GOT3 (cell line): ENCODE results near the gene ALPI.

Experiments
- DNase-seq: peaks from one replicate; lab custom pipeline; 2025; ENCODE audit warnings: mixed read lengths; lab: John Stamatoyannopoulos, UW

Gene ALPI

DNA sequence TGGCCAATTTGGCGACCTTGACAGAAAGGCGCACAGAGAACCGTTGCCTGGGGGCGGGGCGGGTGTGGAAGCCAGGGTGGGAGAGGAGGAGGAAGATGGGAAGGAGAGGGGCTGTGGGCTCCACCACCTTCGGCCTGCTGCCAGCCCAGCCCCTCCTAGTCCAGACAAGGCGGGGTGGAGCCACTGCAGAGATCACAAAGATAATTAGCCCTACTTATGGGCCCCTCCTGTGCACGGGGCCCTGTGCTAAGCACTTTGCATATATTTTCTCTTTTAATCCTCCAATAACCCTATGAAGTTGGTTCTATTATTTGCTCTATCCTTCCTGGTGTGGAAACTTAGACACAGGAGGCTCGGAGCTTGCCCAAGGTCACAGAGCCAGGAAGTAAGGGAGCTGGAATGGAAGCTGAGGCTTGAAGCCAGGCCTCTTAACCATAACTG is 45.4 kb downstream of the ALPI start:
- DNase-seq, result no peak

DNA sequence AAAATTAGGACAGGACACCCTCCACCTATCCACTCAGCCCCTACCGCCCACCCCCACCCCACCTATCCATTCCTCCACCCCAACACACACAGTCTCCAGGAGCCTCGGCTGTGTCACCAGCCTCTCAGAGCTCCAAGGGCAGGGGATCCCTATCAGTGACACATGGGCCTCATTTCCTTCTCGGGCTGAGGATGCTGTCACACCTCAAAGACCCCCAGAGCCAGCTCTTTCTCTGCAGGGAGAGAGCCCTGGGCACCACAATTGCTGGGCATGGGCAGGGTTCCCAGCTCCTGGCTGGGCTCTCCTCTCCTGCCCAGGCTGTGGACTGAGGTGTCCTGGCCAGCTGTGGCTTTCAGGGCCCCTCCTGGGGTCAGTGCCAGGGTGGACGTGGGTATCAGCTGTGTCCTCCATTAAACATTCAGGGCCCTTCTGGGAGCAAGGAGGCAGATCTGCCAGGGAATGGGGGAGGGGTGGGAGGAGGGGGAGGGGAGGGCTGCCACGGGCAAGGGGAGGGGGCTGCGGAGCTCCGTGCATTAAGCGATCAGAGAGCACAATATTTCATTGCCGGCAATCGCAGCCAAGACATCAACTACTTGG is 45.9 kb downstream of the ALPI start:
- DNase-seq, result no peak

GRCh38 chr2:232502511-232502910 is 46.6 kb downstream of the ALPI start:
- no peak for DNase-seq

- DNase-seq, result no peak
These were observed 47.2 kb downstream of the ALPI start for GRCh38 chr2:232502911-232503808.

GRCh38 chr2:232503809-232504323 is 47.9 kb downstream of the ALPI start:
- no peak for DNase-seq

DNA sequence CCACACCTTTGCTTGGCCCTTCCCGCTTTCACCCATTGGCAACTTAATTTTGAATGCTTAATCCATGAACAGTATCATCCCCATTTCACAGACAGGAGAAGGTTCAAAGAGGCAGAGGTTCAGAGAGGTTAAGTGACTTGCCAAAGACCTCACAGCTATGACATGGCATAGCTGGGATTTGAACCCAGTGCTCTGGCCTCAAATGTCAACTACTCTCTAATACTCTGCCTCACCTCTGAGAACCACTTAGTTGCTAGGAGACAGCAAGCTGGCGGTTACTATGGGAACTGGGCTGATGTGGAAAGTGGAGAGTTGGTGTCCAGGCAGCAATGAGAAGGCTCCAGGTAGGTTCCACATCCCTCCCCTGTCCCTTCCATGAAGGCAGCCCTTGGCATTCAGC is 48.5 kb downstream of the ALPI start:
- no peak for DNase-seq

DNA sequence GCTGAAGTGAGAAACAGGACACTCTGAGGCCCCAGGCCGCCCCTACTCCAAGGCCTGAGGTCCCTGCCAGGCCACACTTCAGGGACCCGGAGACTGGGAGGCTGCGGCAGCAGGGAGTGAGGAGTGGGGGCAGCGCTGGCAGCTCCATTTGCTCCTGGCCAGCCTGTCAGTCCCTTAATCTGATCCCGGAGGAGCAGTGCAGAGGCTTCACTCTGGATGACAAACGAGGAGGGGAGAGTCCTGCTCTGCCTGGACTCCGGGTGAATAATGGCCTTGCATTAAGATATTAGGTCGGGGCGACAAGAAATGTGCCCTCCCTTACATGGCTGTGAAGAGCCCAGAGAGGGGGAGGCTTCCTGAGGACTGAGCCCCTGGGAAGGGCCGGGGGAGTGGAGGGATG is 49.9 kb downstream of the ALPI start:
- DNase-seq, result no peak

GRCh38 chr2:232506709-232507108 is 50.8 kb downstream of the ALPI start:
- no peak for DNase-seq

DNA sequence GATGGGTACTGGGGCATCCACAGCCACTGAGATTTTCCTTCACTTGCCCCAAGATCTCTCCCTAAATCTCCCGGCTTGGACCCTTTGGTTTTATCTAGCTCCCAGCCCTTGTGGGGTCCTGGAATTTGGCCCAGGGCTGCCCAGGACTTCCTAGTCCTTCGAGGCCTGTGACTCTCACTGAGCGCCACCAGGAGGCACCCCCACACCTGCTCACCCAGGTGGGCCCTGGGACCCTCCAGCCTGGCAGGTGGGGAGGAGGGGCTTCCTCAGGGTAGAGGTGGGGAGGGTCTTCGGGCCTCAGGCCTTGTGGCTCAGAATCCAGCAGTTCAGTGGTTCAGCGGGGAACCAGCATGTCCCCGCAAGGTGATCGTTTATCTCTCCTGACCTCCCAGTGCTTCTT is 52.3 kb downstream of the ALPI start:
- no peak for DNase-seq
